Measurements from ENCODE around the gene PWP1.

PWP1 gene

DNA sequence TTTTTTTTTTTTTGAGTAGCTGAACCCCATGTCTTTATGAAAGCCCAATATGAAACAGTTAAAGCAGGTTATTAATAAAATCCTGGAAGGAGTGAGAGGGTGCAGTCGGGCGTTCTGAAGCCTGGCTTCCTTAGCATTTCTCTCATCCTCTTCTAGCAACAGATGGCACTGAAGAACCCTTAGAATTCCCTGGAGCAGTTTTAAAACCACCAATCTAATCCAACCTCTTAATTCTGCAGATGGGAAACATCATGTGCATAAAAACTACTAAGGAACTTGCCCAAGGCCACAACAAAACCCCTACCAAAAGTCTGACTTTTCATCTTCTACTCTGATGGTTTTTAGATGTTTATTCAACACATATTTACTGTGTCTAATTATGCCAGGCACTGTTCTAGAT lies 50.2 kb downstream of the PWP1 start:
- no peak for DNase-seq (ENCODE audit: low spot score)

DNA sequence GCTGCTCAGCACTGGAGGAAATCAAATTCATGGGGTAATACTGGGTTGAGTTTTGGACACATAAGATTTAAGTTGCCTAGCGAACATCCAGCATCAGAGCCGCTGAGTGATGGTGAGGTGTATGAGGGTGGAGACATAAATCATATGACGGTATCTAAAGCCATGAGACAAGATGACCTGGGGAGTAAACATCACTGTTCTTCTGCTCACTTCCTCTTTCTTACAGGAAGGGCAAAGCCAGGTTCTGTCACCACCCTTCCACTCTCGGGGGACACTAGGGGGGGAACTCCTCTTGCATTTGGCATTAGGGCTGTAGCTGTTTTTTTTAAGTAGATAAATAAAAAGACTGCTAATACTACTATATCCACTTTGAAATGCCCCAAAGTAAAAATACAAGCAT lies 51.3 kb downstream of the PWP1 start:
- no peak for DNase-seq (ENCODE audit: low spot score)

DNA sequence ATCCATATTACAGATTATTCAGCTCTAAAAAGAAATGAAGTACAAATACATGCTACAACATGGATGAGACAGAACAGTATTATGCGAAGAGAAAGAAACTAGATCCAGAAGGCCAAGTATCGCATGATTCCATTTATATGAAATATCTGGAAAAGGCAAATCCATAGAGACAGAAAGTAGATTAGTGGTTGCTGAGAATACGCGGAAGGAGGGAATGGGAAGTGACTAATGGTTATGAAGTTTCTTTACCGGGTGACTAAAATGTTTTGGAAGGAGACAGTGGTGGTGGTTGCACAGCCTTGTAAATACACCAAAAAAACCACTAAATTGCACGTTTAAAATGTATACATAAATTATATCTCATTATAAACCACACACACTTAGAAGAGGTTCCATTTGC lies 62.9 kb downstream of the PWP1 start:
- DNase-seq (ENCODE audit: low spot score), result no peak

DNA sequence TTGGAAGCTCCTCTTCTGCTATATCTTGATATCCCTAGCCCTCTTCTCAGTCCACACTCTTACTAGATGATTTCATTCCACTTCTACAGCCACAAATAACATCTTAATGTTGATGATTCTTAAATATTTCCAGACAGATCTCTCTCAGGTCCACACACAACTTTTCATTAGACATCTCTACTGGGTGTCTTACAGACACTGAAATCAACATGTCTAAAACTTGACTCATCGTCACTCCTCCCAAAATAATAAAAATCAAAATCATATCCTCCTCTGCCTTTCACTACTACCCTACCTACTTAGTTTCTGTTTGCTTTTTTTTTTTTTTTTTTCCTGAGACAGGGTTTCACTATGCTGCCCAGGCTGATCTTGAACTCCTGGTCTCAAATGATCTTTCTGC lies 63.5 kb downstream of the PWP1 start:
- DNase-seq (ENCODE audit: low spot score), result no peak

DNA sequence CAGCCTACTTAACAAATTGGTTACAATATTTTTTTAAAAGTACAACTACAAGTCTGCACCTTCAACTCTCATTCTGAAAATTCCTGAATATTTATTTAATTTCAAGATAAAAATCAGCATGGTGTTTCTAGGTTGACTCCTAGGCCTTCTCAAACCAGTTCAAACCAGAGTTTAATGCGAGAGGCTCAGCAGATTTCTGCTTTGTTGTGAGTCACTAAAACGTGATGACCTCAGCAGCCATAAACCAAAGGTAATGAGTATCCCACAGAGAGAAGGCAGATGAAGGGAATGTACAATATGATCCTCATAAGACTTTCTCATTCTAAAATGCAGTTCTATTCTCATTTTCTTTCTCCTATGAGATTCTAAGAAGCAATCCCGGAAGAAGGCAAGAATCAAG lies 73.8 kb downstream of the PWP1 start:
- DNase-seq (ENCODE audit: low spot score), result no peak

DNA sequence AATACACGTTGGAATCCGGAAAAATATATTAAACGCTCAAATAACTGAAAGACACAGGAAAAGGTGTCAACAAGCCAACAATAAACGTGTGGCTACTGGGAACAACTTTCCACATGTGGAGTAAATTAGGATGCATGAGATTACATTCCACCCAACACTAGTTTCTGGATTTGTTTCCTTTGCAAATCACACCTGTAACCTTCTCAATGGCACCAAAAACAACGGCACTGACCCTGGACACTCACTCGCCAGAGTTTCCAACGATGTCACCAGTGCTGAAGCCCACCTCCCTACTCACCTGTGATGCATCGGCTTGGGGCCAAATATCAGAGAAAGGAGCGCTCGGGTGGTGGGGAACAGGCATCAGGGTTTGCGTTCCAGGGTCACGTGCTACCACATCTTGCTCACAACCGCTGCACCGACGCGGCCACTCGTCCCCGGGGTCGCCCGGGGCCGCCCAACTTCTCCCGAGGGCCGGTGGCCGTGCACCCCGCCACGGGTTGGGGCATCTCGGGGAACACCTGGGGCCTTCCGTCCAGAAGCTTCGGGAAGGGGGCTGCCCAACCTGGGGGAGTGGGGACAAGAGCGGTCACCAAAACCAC lies 74.7 kb downstream of the PWP1 start:
- DNase-seq (ENCODE audit: low spot score), result peak; percentile 18

DNA sequence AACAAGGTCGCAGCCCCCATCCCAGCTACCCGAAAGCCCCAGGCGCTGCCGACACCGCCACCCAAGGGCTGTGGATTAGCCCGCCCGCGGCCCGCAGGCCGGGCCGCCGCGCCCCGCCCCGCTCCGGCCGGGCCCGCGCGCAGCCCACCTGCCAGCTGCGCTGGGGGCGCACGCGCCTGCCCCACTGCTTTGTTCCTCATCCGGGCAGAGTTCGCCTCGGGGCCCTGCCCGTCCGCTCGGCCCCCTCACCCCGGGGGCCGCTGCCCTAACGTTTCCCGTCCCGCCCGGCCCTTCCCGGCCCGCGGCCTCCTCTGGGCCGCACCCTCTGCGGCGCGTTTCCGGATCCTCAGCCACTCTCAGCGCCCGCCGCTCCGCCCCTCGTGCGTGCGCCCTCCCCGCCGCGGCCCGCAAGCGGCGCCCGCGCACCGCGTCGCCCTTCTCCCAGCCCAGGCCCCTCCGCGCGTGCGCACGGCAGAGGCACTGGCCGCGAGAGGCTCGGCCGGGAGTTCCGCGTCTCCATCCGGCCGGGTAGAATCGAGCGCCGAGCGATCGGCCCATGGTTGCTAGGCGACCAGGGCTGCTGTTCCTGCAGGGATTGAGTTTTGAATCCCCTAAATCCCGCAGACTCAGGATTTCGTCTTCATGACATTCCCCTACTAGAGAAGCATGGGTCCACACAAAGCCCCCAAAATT lies 75.4 kb downstream of the PWP1 start, which contains the start of gene PRDM4:
Gene PRDM4 (minus strand): TSS at position 329 of the 693 bp plus-strand sequence. CDS start 622 bp downstream, outside the sequence.
- peak; percentile 95 for DNase-seq (ENCODE audit: low spot score)

DNA sequence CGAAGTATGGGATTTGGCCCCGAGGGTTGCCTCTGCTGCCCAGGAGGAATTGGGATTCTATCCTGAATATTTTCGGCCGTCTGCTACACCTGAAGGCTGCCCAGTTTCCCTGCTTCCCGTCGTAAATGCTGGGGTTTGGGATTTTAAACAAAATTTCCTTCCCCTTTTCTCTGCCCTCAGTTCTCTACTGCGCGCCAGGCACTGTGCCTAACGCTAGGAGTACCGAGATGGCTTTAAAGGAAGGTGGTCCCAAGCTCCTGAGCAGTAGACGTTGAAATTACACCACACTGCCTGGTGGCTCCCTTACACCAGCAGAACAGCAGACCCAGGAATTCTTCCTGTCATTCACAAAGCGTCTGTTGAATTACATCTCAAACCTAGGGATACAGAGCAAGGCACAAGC lies 75.9 kb downstream of the PWP1 start:
- DNase-seq (ENCODE audit: low spot score), result peak; percentile 39

All from Ammon's horn (tissue), 1 donor.